SHP77 treated with DMSO at 0.1 percent for 48 hours (cell line): Measurements from ENCODE around the gene WFIKKN1.
"Not testable (repeated sequence)": the region's sequence is repeated elsewhere in the genome, so short reads cannot be mapped to it uniquely, and the experiment has no call there.

Experiments
- DNase-seq: peaks from one replicate; lab custom pipeline; 2025; lab: John Stamatoyannopoulos, UW

WFIKKN1 gene

GRCh38 chr16:595942-596735 lies 34.6 kb upstream of the WFIKKN1 start:
- no peak for DNase-seq

- no peak for DNase-seq
Measured at GRCh38 chr16:596736-597060, 34.1 kb upstream of the WFIKKN1 start.

- not testable (repeated sequence) for DNase-seq
Measured at GRCh38 chr16:597655-598054, 33.1 kb upstream of the WFIKKN1 start.

GRCh38 chr16:598823-599739 lies 31.7 kb upstream of the WFIKKN1 start:
- no peak for DNase-seq

GRCh38 chr16:600781-601180 lies 30.0 kb upstream of the WFIKKN1 start:
- no peak for DNase-seq

GRCh38 chr16:603933-604332 lies 26.9 kb upstream of the WFIKKN1 start:
- no peak for DNase-seq

GRCh38 chr16:606656-607307 lies 24.0 kb upstream of the WFIKKN1 start:
- no peak for DNase-seq

GRCh38 chr16:608019-608418 lies 22.8 kb upstream of the WFIKKN1 start:
- no peak for DNase-seq

GRCh38 chr16:609316-609715 lies 21.5 kb upstream of the WFIKKN1 start:
- DNase-seq, result no peak

- DNase-seq, result no peak
Measured at GRCh38 chr16:609984-610383, 20.8 kb upstream of the WFIKKN1 start.

- DNase-seq, result no peak
Measured at GRCh38 chr16:610513-611381, 20.0 kb upstream of the WFIKKN1 start.

GRCh38 chr16:615122-615521 lies 15.7 kb upstream of the WFIKKN1 start:
- no peak for DNase-seq

GRCh38 chr16:616733-617586 lies 13.8 kb upstream of the WFIKKN1 start:
- DNase-seq, result no peak

- DNase-seq, result no peak
Measured at GRCh38 chr16:617855-618254, 12.9 kb upstream of the WFIKKN1 start.

GRCh38 chr16:619476-620100 lies 11.2 kb upstream of the WFIKKN1 start:
- no peak for DNase-seq

GRCh38 chr16:620700-621525 lies 9.9 kb upstream of the WFIKKN1 start:
- DNase-seq, result peak; percentile 56

GRCh38 chr16:621526-622105 lies 9.2 kb upstream of the WFIKKN1 start:
- peak; percentile 45 for DNase-seq

- no peak for DNase-seq
Measured at GRCh38 chr16:622920-623280, 7.9 kb upstream of the WFIKKN1 start.

GRCh38 chr16:624526-625070 lies 6.2 kb upstream of the WFIKKN1 start:
- no peak for DNase-seq
